ENCODE data around the gene WNT16. TPM values are rescaled to one million over a fixed set of nuclear protein-coding genes. Genes with fewer than 3 reads are reported as not detected.

Gene WNT16
- total RNA-seq, 1 donor = under 0.01 TPM

DNA sequence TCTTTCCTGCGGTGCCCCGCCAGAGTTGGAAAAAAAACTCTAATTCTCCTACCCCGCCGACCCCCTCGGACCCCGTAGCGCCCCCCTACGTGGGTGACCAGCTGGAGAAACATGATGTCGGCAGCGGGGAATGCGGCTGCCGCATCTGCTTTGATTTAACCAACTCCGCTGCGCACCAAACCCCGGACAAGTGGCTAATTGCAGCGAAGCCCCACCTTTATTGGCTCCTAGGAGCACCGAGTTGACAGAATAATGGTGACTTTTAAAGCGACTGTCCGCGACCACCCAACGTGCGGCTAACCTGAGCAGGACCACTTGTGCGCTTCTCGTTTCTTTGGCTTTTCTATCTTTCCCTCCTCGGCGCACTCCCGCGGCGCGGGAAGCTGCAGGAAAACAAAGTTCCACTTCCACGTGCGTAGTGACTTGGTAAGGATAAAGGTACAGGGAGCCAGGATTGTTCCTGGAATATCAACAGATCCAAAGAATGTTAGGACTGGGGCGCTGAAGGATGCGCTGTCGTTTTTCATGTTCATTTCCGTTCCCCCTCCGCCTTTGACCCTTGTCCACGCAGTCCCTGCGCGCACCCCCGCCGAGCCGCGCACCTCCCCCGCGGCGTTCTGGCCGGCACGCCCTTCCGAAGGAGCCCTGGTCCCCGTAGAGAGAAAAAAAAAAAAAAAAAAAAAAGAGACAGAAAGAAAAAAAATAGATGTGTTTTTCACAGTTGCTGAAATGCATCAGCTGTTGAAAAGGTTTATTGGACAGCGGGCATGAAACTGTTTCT is 1.4 kb downstream of the WNT16 start:
- peak; percentile 57 for DNase-seq (ENCODE audit: insufficient read length, low spot score, missing footprints)
- Histone ChIP-seq H3K4me2 (ENCODE audit: insufficient read depth, low read length) (peak overlapping the region; percentile 93), H3K79me2 (ENCODE audit: insufficient read depth, low read length) (no peaks in the 10 kb centered on the region), H2AFZ (ENCODE audit: low read length) (peak overlapping the region; percentile 89), H3K36me3 (ENCODE audit: insufficient read depth, low read length) (no peaks in the 10 kb centered on the region), H3K27me3 (ENCODE audit: insufficient read depth, low read length) (peaks cover 42% of the 10 kb centered on the region), H3K4me3 (ENCODE audit: insufficient read depth, low read length) (peak overlapping the region; percentile 73), H4K20me1 (ENCODE audit: insufficient read depth, low read length) (no peaks in the 10 kb centered on the region), H3K4me1 (ENCODE audit: insufficient read depth, low read length) (peaks cover 17% of the 10 kb centered on the region), H3K27ac (ENCODE audit: low read depth, low read length) (no peak overlapping the region), H3K9me3 (ENCODE audit: low read depth, low read length) (no peaks in the 10 kb centered on the region)
- TF ChIP-seq, protein P1, sequence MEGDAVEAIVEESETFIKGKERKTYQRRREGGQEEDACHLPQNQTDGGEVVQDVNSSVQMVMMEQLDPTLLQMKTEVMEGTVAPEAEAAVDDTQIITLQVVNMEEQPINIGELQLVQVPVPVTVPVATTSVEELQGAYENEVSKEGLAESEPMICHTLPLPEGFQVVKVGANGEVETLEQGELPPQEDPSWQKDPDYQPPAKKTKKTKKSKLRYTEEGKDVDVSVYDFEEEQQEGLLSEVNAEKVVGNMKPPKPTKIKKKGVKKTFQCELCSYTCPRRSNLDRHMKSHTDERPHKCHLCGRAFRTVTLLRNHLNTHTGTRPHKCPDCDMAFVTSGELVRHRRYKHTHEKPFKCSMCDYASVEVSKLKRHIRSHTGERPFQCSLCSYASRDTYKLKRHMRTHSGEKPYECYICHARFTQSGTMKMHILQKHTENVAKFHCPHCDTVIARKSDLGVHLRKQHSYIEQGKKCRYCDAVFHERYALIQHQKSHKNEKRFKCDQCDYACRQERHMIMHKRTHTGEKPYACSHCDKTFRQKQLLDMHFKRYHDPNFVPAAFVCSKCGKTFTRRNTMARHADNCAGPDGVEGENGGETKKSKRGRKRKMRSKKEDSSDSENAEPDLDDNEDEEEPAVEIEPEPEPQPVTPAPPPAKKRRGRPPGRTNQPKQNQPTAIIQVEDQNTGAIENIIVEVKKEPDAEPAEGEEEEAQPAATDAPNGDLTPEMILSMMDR (IDR thresholded peaks at IDR 0.05; ENCODE audit: extremely low read depth, low read depth, low read length) = no peak

DNA sequence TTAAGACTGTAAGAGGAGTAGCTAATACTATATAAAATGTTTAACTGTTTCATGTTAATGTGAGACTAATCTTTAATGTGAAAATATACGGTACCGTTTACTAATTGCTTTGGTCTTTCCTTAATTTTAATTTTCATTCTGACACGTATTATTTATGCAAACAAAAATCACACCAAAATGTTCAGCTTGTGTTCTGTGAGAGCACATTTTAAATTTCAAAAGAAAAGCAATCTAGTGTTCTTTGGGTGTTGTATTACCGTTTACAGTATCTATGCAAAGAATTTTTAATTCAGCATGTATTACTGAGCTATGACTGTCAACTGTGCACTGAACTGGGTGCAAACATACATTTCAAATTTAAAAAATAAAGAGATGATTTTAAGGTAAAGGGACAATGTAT is 2.2 kb downstream of the WNT16 start:
- peaks cover 17% of the 10 kb centered on the region for H3K4me1 ChIP-seq (ENCODE audit: insufficient read depth, low read length)
- H3K36me3 ChIP-seq (ENCODE audit: insufficient read depth, low read length) = no peaks in the 10 kb centered on the region
- no peaks in the 10 kb centered on the region for H3K9me3 ChIP-seq (ENCODE audit: low read depth, low read length)
- no peak for DNase-seq (ENCODE audit: insufficient read length, low spot score, missing footprints)
- H2AFZ ChIP-seq (ENCODE audit: low read length) = no peak overlapping the region
- TF ChIP-seq, protein P1 (IDR thresholded peaks at IDR 0.05; ENCODE audit: extremely low read depth, low read depth, low read length) = no peak
- H3K4me3 ChIP-seq (ENCODE audit: insufficient read depth, low read length) = no peak overlapping the region
- H3K79me2 ChIP-seq (ENCODE audit: insufficient read depth, low read length) = no peaks in the 10 kb centered on the region
- no peaks in the 10 kb centered on the region for H4K20me1 ChIP-seq (ENCODE audit: insufficient read depth, low read length)
- peaks cover 42% of the 10 kb centered on the region for H3K27me3 ChIP-seq (ENCODE audit: insufficient read depth, low read length)
- no peak overlapping the region for H3K4me2 ChIP-seq (ENCODE audit: insufficient read depth, low read length)
- no peak overlapping the region for H3K27ac ChIP-seq (ENCODE audit: low read depth, low read length)

DNA sequence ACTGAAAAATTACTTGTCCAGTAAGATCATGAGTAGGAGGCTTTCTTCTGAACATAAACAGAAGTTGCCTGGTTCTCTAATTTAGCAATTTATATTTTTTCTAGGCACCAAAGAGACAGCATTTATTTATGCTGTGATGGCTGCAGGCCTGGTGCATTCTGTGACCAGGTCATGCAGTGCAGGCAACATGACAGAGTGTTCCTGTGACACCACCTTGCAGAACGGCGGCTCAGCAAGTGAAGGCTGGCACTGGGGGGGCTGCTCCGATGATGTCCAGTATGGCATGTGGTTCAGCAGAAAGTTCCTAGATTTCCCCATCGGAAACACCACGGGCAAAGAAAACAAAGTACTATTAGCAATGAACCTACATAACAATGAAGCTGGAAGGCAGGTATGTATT is 2.8 kb downstream of the WNT16 start:
- Histone ChIP-seq H3K4me2 (ENCODE audit: insufficient read depth, low read length) (no peak overlapping the region), H3K4me3 (ENCODE audit: insufficient read depth, low read length) (no peak overlapping the region), H3K9me3 (ENCODE audit: low read depth, low read length) (no peaks in the 10 kb centered on the region), H4K20me1 (ENCODE audit: insufficient read depth, low read length) (no peaks in the 10 kb centered on the region), H3K27me3 (ENCODE audit: insufficient read depth, low read length) (peaks cover 42% of the 10 kb centered on the region), H3K79me2 (ENCODE audit: insufficient read depth, low read length) (no peaks in the 10 kb centered on the region), H2AFZ (ENCODE audit: low read length) (no peak overlapping the region), H3K36me3 (ENCODE audit: insufficient read depth, low read length) (no peaks in the 10 kb centered on the region), H3K27ac (ENCODE audit: low read depth, low read length) (no peak overlapping the region), H3K4me1 (ENCODE audit: insufficient read depth, low read length) (peaks cover 17% of the 10 kb centered on the region)
- TF ChIP-seq, protein P1 (IDR thresholded peaks at IDR 0.05; ENCODE audit: extremely low read depth, low read depth, low read length) = no peak
- DNase-seq (ENCODE audit: insufficient read length, low spot score, missing footprints) = no peak

DNA sequence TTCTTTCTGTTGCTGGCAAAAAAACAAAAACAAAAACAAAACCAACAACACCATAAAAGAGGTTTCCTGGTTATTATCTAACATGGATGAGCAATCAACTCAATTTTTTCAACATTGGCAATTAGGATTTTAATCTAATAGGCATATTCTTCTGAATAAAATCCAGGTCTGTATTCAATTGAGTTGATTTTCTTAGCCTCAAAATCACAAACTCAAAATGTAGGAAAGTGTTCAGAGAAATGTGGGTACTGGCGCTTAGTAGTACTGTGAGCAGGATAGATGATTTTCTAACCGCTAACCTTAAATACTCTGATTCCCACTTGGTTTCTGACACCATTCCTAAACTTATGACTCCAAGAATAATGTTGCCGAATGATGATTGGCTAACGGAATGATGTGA is 5.6 kb downstream of the WNT16 start:
- Histone ChIP-seq H3K27ac (ENCODE audit: low read depth, low read length) (no peak overlapping the region), H2AFZ (ENCODE audit: low read length) (no peak overlapping the region), H3K79me2 (ENCODE audit: insufficient read depth, low read length) (no peaks in the 10 kb centered on the region), H4K20me1 (ENCODE audit: insufficient read depth, low read length) (no peaks in the 10 kb centered on the region), H3K36me3 (ENCODE audit: insufficient read depth, low read length) (no peaks in the 10 kb centered on the region), H3K27me3 (ENCODE audit: insufficient read depth, low read length) (peaks cover 27% of the 10 kb centered on the region), H3K9me3 (ENCODE audit: low read depth, low read length) (no peaks in the 10 kb centered on the region), H3K4me2 (ENCODE audit: insufficient read depth, low read length) (no peak overlapping the region), H3K4me3 (ENCODE audit: insufficient read depth, low read length) (no peak overlapping the region), H3K4me1 (ENCODE audit: insufficient read depth, low read length) (peaks cover 14% of the 10 kb centered on the region)
- TF ChIP-seq, protein P1 (IDR thresholded peaks at IDR 0.05; ENCODE audit: extremely low read depth, low read depth, low read length) = no peak
- no peak for DNase-seq (ENCODE audit: insufficient read length, low spot score, missing footprints)
